Measurements from ENCODE around the gene PRDM16. TPM values are rescaled to one million over a fixed set of nuclear protein-coding genes. Genes with fewer than 3 reads are reported as not detected.

The PRDM16 gene
- total RNA-seq, 1 experiment from 2014 or later = not detected

DNA sequence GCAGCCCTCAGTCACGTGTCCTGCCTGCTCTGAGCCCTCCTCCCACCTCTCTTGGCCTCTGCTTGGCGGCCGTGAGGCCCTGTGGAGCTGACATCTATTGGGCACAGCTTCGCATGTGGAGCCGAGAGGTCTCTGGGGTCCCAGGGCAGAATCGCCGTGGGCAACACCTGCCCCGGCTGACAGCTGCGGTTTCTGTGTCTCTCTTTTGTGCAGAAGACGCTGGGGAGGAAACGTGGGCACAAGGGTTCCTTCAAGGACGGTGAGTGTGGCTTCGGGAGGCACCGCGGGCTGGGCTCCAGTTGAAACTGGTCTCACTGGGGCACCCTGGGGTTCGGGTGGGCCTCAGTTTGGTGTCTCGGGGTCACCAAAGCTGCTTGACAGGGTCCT is 396.9 kb downstream of the PRDM16 start:
- no TSS peak for BruUV-seq (replicated peaks)
- intact Hi-C loops (cut with micrococcal nuclease) = no loop called here
- ChIA-PET POLR2A (interaction anchor here (1.5 kb wide), 1 partner anchor 13 kb away, joined by 4 read pairs; no protein-coding TSS in a partner anchor), CTCF (interaction anchor here (1.8 kb wide), 1 partner anchor 13 kb away, joined by 5 read pairs; no protein-coding TSS in a partner anchor)
- DNase-seq (ENCODE audit: unreplicated experiment) = no peak
- Mint-ChIP-seq H3K9me3 (ENCODE audit: unreplicated experiment) (no peaks in the 10 kb centered on the region), H3K4me1 (ENCODE audit: insufficient read depth, unreplicated experiment) (peaks cover 9% of the 10 kb centered on the region), H3K27me3 (ENCODE audit: insufficient read depth, unreplicated experiment) (no peaks in the 10 kb centered on the region), H3K27ac (ENCODE audit: low read depth, unreplicated experiment) (no peak overlapping the region), H3K36me3 (ENCODE audit: insufficient read depth, unreplicated experiment) (no peaks in the 10 kb centered on the region), H3K4me3 (ENCODE audit: unreplicated experiment) (no peak overlapping the region)
- no peak for TF ChIP-seq CTCF (IDR thresholded peaks at IDR 0.05; ENCODE audit: unreplicated experiment)

GRCh38 chr1:3466366-3467075 is 397.5 kb downstream of the PRDM16 start:
- ChIA-PET POLR2A (interaction anchor here (1.5 kb wide), 1 partner anchor 14 kb away, joined by 4 read pairs; no protein-coding TSS in a partner anchor), CTCF (interaction anchor here (0.7 to 1.8 kb wide), 2 partner anchors 13 to 18 kb away, joined by 3 to 5 read pairs; no protein-coding TSS in a partner anchor)
- H3K36me3 Mint-ChIP-seq (ENCODE audit: insufficient read depth, unreplicated experiment) = no peaks in the 10 kb centered on the region
- TF ChIP-seq CTCF (IDR thresholded peaks at IDR 0.05; ENCODE audit: unreplicated experiment) = no peak
- intact Hi-C loops (cut with micrococcal nuclease) = no loop called here
- no peaks in the 10 kb centered on the region for H3K27me3 Mint-ChIP-seq (ENCODE audit: insufficient read depth, unreplicated experiment)
- peaks cover 10% of the 10 kb centered on the region for H3K4me1 Mint-ChIP-seq (ENCODE audit: insufficient read depth, unreplicated experiment)
- no peaks in the 10 kb centered on the region for H3K9me3 Mint-ChIP-seq (ENCODE audit: unreplicated experiment)
- H3K4me3 Mint-ChIP-seq (ENCODE audit: unreplicated experiment) = no peak overlapping the region
- no TSS peak for BruUV-seq (replicated peaks)
- no peak overlapping the region for H3K27ac Mint-ChIP-seq (ENCODE audit: low read depth, unreplicated experiment)
- DNase-seq (ENCODE audit: unreplicated experiment) = no peak

DNA sequence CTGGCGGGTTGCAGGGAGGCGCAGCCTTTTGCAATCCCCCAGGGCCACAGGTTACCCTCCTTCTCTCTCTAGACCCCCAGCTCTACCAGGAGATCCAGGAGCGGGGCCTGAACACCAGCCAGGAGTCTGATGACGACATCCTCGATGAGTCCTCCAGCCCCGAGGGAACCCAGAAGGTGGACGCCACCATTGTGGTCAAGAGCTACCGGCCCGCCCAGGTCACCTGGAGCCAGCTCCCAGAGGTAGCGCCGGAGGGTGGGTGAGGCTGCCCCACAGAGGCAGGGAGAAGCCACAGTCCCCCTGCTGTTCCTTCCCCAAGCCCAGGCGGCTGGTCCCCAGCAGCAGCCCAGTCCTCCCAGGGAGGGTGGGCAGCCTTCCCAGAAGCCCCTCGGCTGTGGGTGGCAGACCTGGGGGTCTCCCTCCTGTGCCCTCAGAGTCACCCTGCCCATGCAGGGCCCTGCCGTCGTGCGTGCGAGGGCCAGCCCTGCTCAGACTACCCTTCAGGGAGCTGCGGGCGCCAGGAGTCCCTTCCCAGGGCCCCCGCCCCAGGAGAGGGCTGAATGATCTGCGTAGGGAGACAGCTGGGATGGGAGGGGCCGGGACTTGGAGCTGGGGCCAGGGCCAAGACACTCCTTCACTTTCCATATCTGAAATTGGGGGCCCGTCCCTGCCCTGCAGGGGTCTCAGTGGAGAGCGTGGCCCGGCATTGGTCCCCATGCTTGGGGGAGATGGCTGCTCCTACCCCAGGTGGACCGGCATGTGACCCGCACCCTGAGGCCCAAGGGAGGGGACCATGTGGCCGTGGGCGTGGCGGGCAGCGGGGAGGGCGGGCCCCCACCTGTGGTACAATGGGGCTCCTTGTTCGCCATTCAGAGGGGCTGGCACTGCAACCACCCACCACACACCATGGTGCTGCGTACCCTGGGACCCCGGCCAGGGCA is 398.4 kb downstream of the PRDM16 start:
- ChIA-PET POLR2A (interaction anchor here (1.5 kb wide), 1 partner anchor 15 kb away, joined by 4 read pairs; no protein-coding TSS in a partner anchor), CTCF (interaction anchor here (0.7 to 1.6 kb wide), 2 partner anchors 17 to 23 kb away, joined by 3 to 4 read pairs; no protein-coding TSS in a partner anchor)
- H3K9me3 Mint-ChIP-seq (ENCODE audit: unreplicated experiment) = no peaks in the 10 kb centered on the region
- H3K4me1 Mint-ChIP-seq (ENCODE audit: insufficient read depth, unreplicated experiment) = peaks cover 10% of the 10 kb centered on the region
- no peak for DNase-seq (ENCODE audit: unreplicated experiment)
- no peaks in the 10 kb centered on the region for H3K27me3 Mint-ChIP-seq (ENCODE audit: insufficient read depth, unreplicated experiment)
- H3K4me3 Mint-ChIP-seq (ENCODE audit: unreplicated experiment) = no peak overlapping the region
- intact Hi-C loops (cut with micrococcal nuclease) = no loop called here
- no TSS peak for BruUV-seq (replicated peaks)
- H3K36me3 Mint-ChIP-seq (ENCODE audit: insufficient read depth, unreplicated experiment) = no peaks in the 10 kb centered on the region
- H3K27ac Mint-ChIP-seq (ENCODE audit: low read depth, unreplicated experiment) = no peak overlapping the region
- no peak for TF ChIP-seq CTCF (IDR thresholded peaks at IDR 0.05; ENCODE audit: unreplicated experiment)

Data from MCF 10A (cell line).